Mammary epithelial cell (primary cell): Measurements from ENCODE around the gene MFAP1.
"Not testable (repeated sequence)": the region's sequence is repeated elsewhere in the genome, so short reads cannot be mapped to it uniquely, and the experiment has no call there.

Source experiments
- CTCF ChIP-seq, 2 donors: IDR thresholded peaks in 1 of 2; conservative IDR thresholded peaks in 1 of 2; 2 replicates each; pipeline ENCODE4 v1.5.1; 2011 to 2012; ENCODE audit warnings: inconsistent platforms in 2 of 2, low read length in 2 of 2, mild to moderate bottlenecking in 2 of 2, control low read depth in 1 of 2, low read depth in 1 of 2; ENCODE audit not compliant: insufficient read depth in 1 of 2; ENCODE audit errors: extremely low read depth in 1 of 2
- EZH2 ChIP-seq: IDR thresholded peaks from 2 replicates; pipeline ENCODE4 v1.6.1; 2012; ENCODE audit warnings: low read length, inconsistent platforms, borderline replicate concordance

- TF ChIP-seq CTCF (conservative IDR thresholded peaks at IDR 0.05 in 1 of 2, IDR thresholded peaks at IDR 0.05 in 1 of 2; ENCODE audit: extremely low read depth in 1 of 2, insufficient read depth in 1 of 2, low read depth in 1 of 2, low read length in 2 of 2); EZH2: not testable (repeated sequence)
Measured at GRCh38 chr15:43825305-43825704, 815 bp upstream of the MFAP1 start.
